PC-3 (cell line): ENCODE data around the gene NOXA1. TPM values are rescaled to one million over a fixed set of nuclear protein-coding genes. Genes with fewer than 3 reads are reported as not detected.

Experiments used
- ATAC-seq: fragments of 200-7000 bp; cut with Tn5 transposase; 2 replicates; pipeline ENCODE4 v1.9.1; 2020; ENCODE audit warnings: mild to moderate bottlenecking, moderate library complexity
- BruUV-seq: library from RNA; stranded (reverse); fragments of 400-500 nt; replicated peaks from 2 replicates; lab custom pipeline; 2021; lab: Mats Ljungman, UMichigan
- CTCF ChIA-PET: fragments of 300-600 bp; sonication (Branson Sonifier 250); formaldehyde crosslinking; loops from one replicate; lab custom pipeline; 2022; ENCODE audit warnings: antibody characterized with exemption; lab: Charles Lee
- POLR2A ChIA-PET: fragments of 300-600 bp; sonication (Branson Sonifier 250); formaldehyde crosslinking; loops from one replicate; lab custom pipeline; 2022; ENCODE audit warnings: antibody characterized with exemption; ENCODE audit not compliant: unreplicated experiment; lab: Charles Lee
- DNase-seq: peaks from one replicate; pipeline ENCODE4 v3.0.0-alpha.2; 2015
- H2AFZ ChIP-seq: fragments of 300-600 bp; sonication (generic); 2 replicates; pipeline ENCODE4 v1.6.0; 2016; ENCODE audit warnings: antibody characterized with exemption, low read length
- H3F3A ChIP-seq: fragments of 300-600 bp; sonication (generic); one replicate; pipeline ENCODE4 v1.6.0; 2017; ENCODE audit warnings: antibody characterized with exemption, low read length, control low read depth, mild to moderate bottlenecking; ENCODE audit not compliant: unreplicated experiment
- H3K27ac ChIP-seq: fragments of 300-600 bp; sonication (generic); 2 replicates; pipeline ENCODE4 v1.5.1; 2016; ENCODE audit warnings: mild to moderate bottlenecking, low read length
- H3K27me3 ChIP-seq: fragments of 300-600 bp; sonication (generic); 2 replicates; pipeline ENCODE4 v1.6.1; 2016; ENCODE audit warnings: low read length, mixed read lengths
- H3K36me3 ChIP-seq: fragments of 300-600 bp; sonication (generic); 2 replicates; pipeline ENCODE4 v1.6.1; 2016; ENCODE audit warnings: low read depth, mixed run types, low read length, mixed read lengths
- H3K4me1 ChIP-seq: fragments of 300-600 bp; sonication (generic); 2 replicates; pipeline ENCODE4 v1.5.1; 2016; ENCODE audit warnings: low read length; ENCODE audit not compliant: insufficient read depth
- H3K4me2 ChIP-seq: fragments of 300-600 bp; sonication (generic); 2 replicates; pipeline ENCODE4 v1.6.0; 2016; ENCODE audit warnings: low read length
- H3K4me3 ChIP-seq: fragments of 300-600 bp; sonication (generic); 2 replicates; pipeline ENCODE4 v1.5.1; 2016; ENCODE audit warnings: mild to moderate bottlenecking, low read length, mixed read lengths
- H3K79me2 ChIP-seq: fragments of 300-600 bp; sonication (generic); 2 replicates; pipeline ENCODE4 v1.6.1; 2017; ENCODE audit warnings: low read length, mixed read lengths
- H3K9ac ChIP-seq: fragments of 300-600 bp; sonication (generic); 2 replicates; pipeline ENCODE4 v1.6.0; 2016; ENCODE audit warnings: mild to moderate bottlenecking, low read length
- H3K9me2 ChIP-seq: fragments of 300-600 bp; sonication (generic); replicated peaks from 2 replicates; pipeline ENCODE4 v1.6.1; 2016; ENCODE audit warnings: mixed run types, low read length, mixed read lengths
- H3K9me3 ChIP-seq: fragments of 300-600 bp; sonication (generic); 2 replicates; pipeline ENCODE4 v1.6.1; 2016; ENCODE audit warnings: low read length, mixed read lengths
- H4K20me1 ChIP-seq: fragments of 300-600 bp; sonication (generic); 2 replicates; pipeline ENCODE4 v1.6.1; 2016; ENCODE audit warnings: low read length, mixed read lengths
- CTCF ChIP-seq: fragments of 300-600 bp; sonication (generic); conservative IDR thresholded peaks from 2 replicates; pipeline ENCODE4 v1.5.1; 2017; ENCODE audit warnings: antibody characterized with exemption, low read depth, mild to moderate bottlenecking, low read length
- EZH2 ChIP-seq: fragments of 300-600 bp; sonication (generic); IDR thresholded peaks from one replicate; pipeline ENCODE4 v1.6.1; 2017; ENCODE audit warnings: antibody characterized with exemption, mild to moderate bottlenecking, low read length; ENCODE audit not compliant: unreplicated experiment
- EZH2phosphoT487 ChIP-seq: fragments of 300-600 bp; sonication (generic); IDR thresholded peaks from 2 replicates; pipeline ENCODE4 v1.6.1; 2018; ENCODE audit warnings: mild to moderate bottlenecking, antibody characterized with exemption, low read length, borderline replicate concordance
- intact Hi-C: fragments of 100-400 bp; cut with micrococcal nuclease; formaldehyde crosslinking; loops from 2 replicates; pipeline ENCODE4 v1.9.0; 2023
- total RNA-seq: library from RNA; depleted of rRNA; stranded (reverse); fragments of >200 nt; gene quantifications from 2 replicates; pipeline ENCODE4 v1.2.3, GENCODE V29; 2014

Gene NOXA1
- total RNA-seq, 1 experiment from 2014 or later = 0.51 TPM

DNA sequence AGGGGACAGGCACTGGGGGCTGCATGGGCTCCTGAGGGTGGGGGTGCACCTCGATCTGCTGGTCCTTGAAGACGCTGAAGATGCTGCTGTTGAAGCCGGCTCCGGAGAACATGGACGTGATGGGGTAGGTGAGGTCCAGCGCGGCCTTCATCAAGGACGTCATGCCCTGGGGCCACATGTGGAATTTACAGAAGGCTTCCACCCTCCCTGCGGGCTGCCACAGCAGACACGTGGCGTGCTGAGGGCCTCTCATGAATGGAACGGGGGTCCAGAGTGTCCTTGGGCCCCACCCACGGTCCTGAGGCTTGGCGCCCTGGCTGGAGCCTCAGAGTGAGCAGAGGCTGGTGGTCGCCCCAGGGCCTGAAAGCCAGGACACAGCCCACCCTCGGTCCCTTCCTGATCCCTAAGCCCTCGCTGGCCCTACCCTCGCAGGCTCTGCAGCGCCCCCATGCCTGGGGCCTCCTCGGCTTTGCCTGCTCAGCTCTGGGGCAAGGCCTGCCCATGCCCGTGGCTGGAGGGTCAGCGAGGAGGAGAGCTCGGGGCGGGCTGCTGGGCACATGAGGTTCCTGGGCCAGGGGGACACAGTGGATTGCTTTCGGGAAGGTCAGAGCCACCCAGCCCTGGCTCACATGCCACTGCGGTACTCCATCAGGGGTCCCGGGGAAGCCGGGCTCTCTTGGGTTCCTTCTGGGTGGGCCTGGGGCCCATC is 41.3 kb downstream of the NOXA1 start:
- H3K4me2 ChIP-seq = no peak overlapping the region
- no peak for DNase-seq
- H3K4me1 ChIP-seq = peaks cover 2% of the 10 kb centered on the region; the same call in 1 of the 2 replicates
- no peaks in the 10 kb centered on the region for H3K9me3 ChIP-seq
- POLR2A ChIA-PET = no interaction called here
- no peak overlapping the region for H3K4me3 ChIP-seq
- intact Hi-C loops = no loop called here
- no peaks in the 10 kb centered on the region for H3K79me2 ChIP-seq
- H3K27ac ChIP-seq = no peak overlapping the region
- H3K36me3 ChIP-seq = no peaks in the 10 kb centered on the region
- no peak overlapping the region for H2AFZ ChIP-seq
- no peaks in the 10 kb centered on the region for H3F3A ChIP-seq
- no peaks in the 10 kb centered on the region for H3K27me3 ChIP-seq
- ATAC-seq = no peak
- H3K9me2 ChIP-seq = no peaks in the 10 kb centered on the region
- no peak for TF ChIP-seq CTCF
- TF ChIP-seq EZH2phosphoT487 = no peak
- no peak for TF ChIP-seq EZH2
- no peak overlapping the region for H3K9ac ChIP-seq
- H4K20me1 ChIP-seq = no peaks in the 10 kb centered on the region
- BruUV-seq = no TSS peak
- CTCF ChIA-PET = no interaction called here

- no peak for DNase-seq
- no peak overlapping the region for H3K9ac ChIP-seq
- ATAC-seq = no peak
- ChIA-PET CTCF (no interaction called here), POLR2A (no interaction called here)
- H3K36me3 ChIP-seq = no peaks in the 10 kb centered on the region
- H3F3A ChIP-seq = no peaks in the 10 kb centered on the region
- H3K4me1 ChIP-seq = no peaks in the 10 kb centered on the region
- no TSS peak for BruUV-seq
- intact Hi-C loops = no loop called here
- no peak overlapping the region for H3K4me3 ChIP-seq
- H3K27me3 ChIP-seq = no peaks in the 10 kb centered on the region
- no peaks in the 10 kb centered on the region for H3K9me3 ChIP-seq
- no peaks in the 10 kb centered on the region for H4K20me1 ChIP-seq
- no peak for TF ChIP-seq EZH2phosphoT487
- no peak for TF ChIP-seq CTCF
- TF ChIP-seq EZH2 = no peak
- no peak overlapping the region for H3K4me2 ChIP-seq
- H3K79me2 ChIP-seq = no peaks in the 10 kb centered on the region
- no peaks in the 10 kb centered on the region for H3K9me2 ChIP-seq
- H2AFZ ChIP-seq = no peak overlapping the region
- H3K27ac ChIP-seq = no peak overlapping the region
Observed at GRCh38 chr9:137465000-137465719, 42.0 kb downstream of the NOXA1 start.
